OCI-LY1 (cell line): ENCODE measurements around the gene KIF25.

Experiments used
- CTCF ChIP-seq: fragments of 200-600 bp; sonication (generic), shearing (Covaris generic); IDR thresholded peaks from 2 replicates; pipeline ENCODE4 v1.5.1; 2017; ENCODE audit warnings: mild to moderate bottlenecking, antibody characterized with exemption, low read length, moderate library complexity, mixed read lengths
- EZH2 ChIP-seq: fragments of 200-600 bp; sonication (generic), shearing (Covaris generic); IDR thresholded peaks from 2 replicates; pipeline ENCODE4 v1.8.0; 2017; ENCODE audit warnings: borderline replicate concordance, mixed run types, mild to moderate bottlenecking, antibody characterized with exemption, low read length, moderate library complexity, mixed read lengths

GRCh38 chr6:167952512-167952859 lies 45.0 kb upstream of the KIF25 start:
- TF ChIP-seq CTCF (no peak), EZH2 (no peak)
